A673 (cell line): Measurements from ENCODE around the gene SLC43A3. TPM values are rescaled to one million over a fixed set of nuclear protein-coding genes. Genes with fewer than 3 reads are reported as not detected.

ENCODE experiments used
- BruUV-seq: library from RNA; stranded (reverse); fragments of 400-500 nt; replicated peaks from 2 replicates; lab custom pipeline; 2021; lab: Mats Ljungman, UMichigan
- CTCF ChIA-PET: fragments of 300-600 bp; sonication (Branson Sonifier 250); formaldehyde crosslinking; loops from one replicate; lab custom pipeline; 2022; ENCODE audit warnings: antibody characterized with exemption; lab: Charles Lee
- POLR2A ChIA-PET: fragments of 300-600 bp; sonication (Branson Sonifier 250); formaldehyde crosslinking; loops from one replicate; lab custom pipeline; 2022; ENCODE audit warnings: antibody characterized with exemption; ENCODE audit not compliant: low non-redundant PET; lab: Charles Lee
- DNase-seq: peaks from one replicate; pipeline ENCODE4 v3.0.0-alpha.2; 2015; ENCODE audit warnings: low spot score
- H3K27ac ChIP-seq: fragments of 200-600 bp; sonication (generic); 2 replicates; pipeline ENCODE4 v1.5.1; 2016; ENCODE audit warnings: mixed run types, low read depth, mild to moderate bottlenecking, mixed read lengths, antibody characterized with exemption, low read length; ENCODE audit not compliant: poor library complexity, severe bottlenecking
- H3K27me3 ChIP-seq: fragments of 200-600 bp; sonication (generic); replicated peaks from 2 replicates; pipeline ENCODE4 v1.6.1; 2017; ENCODE audit warnings: mixed run types, low read depth, mild to moderate bottlenecking, mixed read lengths, antibody characterized with exemption, low read length; ENCODE audit not compliant: insufficient read depth, poor library complexity
- H3K36me3 ChIP-seq: fragments of 200-600 bp; sonication (generic); 2 replicates; pipeline ENCODE4 v1.6.1; 2016; ENCODE audit warnings: mixed run types, mild to moderate bottlenecking, mixed read lengths, antibody characterized with exemption, low read length; ENCODE audit not compliant: insufficient read depth, poor library complexity, severe bottlenecking
- H3K4me1 ChIP-seq: fragments of 200-600 bp; sonication (generic); 2 replicates; pipeline ENCODE4 v1.6.1; 2017; ENCODE audit warnings: mixed run types, mild to moderate bottlenecking, mixed read lengths, antibody characterized with exemption, low read length; ENCODE audit not compliant: insufficient read depth, poor library complexity, severe bottlenecking
- H3K4me3 ChIP-seq: fragments of 200-600 bp; sonication (generic); 2 replicates; pipeline ENCODE4 v1.5.1; 2016; ENCODE audit warnings: low read depth, mixed run types, mild to moderate bottlenecking, mixed read lengths, low read length; ENCODE audit not compliant: poor library complexity, severe bottlenecking
- H3K9me3 ChIP-seq: fragments of 200-600 bp; sonication (generic); 2 replicates; pipeline ENCODE4 v1.6.1; 2016; ENCODE audit warnings: mixed run types, low read depth, mild to moderate bottlenecking, mixed read lengths, antibody characterized with exemption, low read length; ENCODE audit not compliant: poor library complexity, severe bottlenecking
- CTCF ChIP-seq: fragments of 300-800, 200-600 bp; sonication (generic); conservative IDR thresholded peaks from 2 replicates; pipeline ENCODE4 v1.5.1; 2017; ENCODE audit warnings: low read depth, mild to moderate bottlenecking, antibody characterized with exemption, low read length, moderate library complexity, mixed read lengths
- EZH2 ChIP-seq: fragments of 200-600 bp; sonication (generic); IDR thresholded peaks from 2 replicates; pipeline ENCODE4 v1.6.1; 2017; ENCODE audit warnings: borderline replicate concordance, low read depth, mild to moderate bottlenecking, mixed read lengths, antibody characterized with exemption, low read length; ENCODE audit not compliant: poor library complexity, severe bottlenecking
- intact Hi-C: fragments of 100-400 bp; cut with micrococcal nuclease; formaldehyde crosslinking; loops from one replicate; pipeline ENCODE4 v1.10.0; 2022; ENCODE audit not compliant: unreplicated experiment
- total RNA-seq: library from RNA; stranded (reverse); gene quantifications from 2 replicates; pipeline ENCODE4 v1.2.3, GENCODE V29; 2021

SLC43A3 gene
- total RNA-seq, 1 experiment from 2014 or later = 142 TPM

GRCh38 chr11:57464539-57465181, 37.7 kb upstream of the SLC43A3 start:
- CTCF ChIA-PET = no interaction called here
- DNase-seq = no peak
- no peak for TF ChIP-seq CTCF
- TF ChIP-seq EZH2 = no peak
- Histone ChIP-seq H3K4me3 (no peak overlapping the region), H3K9me3 (no peaks in the 10 kb centered on the region), H3K4me1 (peaks cover 7% of the 10 kb centered on the region), H3K27ac (no peak overlapping the region), H3K36me3 (no peaks in the 10 kb centered on the region), H3K27me3 (peaks cover 4% of the 10 kb centered on the region)
- intact Hi-C loops = no loop called here
- POLR2A ChIA-PET = no interaction called here
- no TSS peak for BruUV-seq

- no peak for TF ChIP-seq EZH2
- Histone ChIP-seq H3K4me1 (peaks cover 14% of the 10 kb centered on the region), H3K9me3 (no peaks in the 10 kb centered on the region), H3K4me3 (no peak overlapping the region), H3K27me3 (peaks cover 12% of the 10 kb centered on the region), H3K27ac (no peak overlapping the region), H3K36me3 (no peaks in the 10 kb centered on the region)
- ChIA-PET POLR2A (no interaction called here), CTCF (no interaction called here)
- intact Hi-C loops = no loop called here
- DNase-seq = no peak
- no TSS peak for BruUV-seq
These were observed 37.0 kb upstream of the SLC43A3 start for GRCh38 chr11:57463671-57464538.

- POLR2A ChIA-PET = no interaction called here
These were observed 35.7 kb upstream of the SLC43A3 start for GRCh38 chr11:57462597-57462996.

More at GRCh38 chr11:57462597-57462996, 35.7 kb upstream of the SLC43A3 start:
- intact Hi-C loops = no loop called here
- TF ChIP-seq EZH2 (no peak), CTCF (no peak)
- Histone ChIP-seq H3K27me3 (peaks cover 20% of the 10 kb centered on the region), H3K4me1 (peaks cover 25% of the 10 kb centered on the region), H3K9me3 (no peaks in the 10 kb centered on the region), H3K4me3 (no peak overlapping the region), H3K36me3 (no peaks in the 10 kb centered on the region), H3K27ac (no peak overlapping the region)
- BruUV-seq = no TSS peak
- no peak for DNase-seq
- CTCF ChIA-PET = no interaction called here
